GM23338 (cell line): ENCODE measurements around the gene ALCAM. TPM values are rescaled to one million over a fixed set of nuclear protein-coding genes. Genes with fewer than 3 reads are reported as not detected.

Experiments
- ATAC-seq: fragments of 200-7000 bp; cut with Tn5 transposase; 3 replicates; pipeline ENCODE4 v1.9.1; 2020
- DNase-seq: peaks from one replicate; pipeline ENCODE4 v3.0.0-alpha.2; 2015; ENCODE audit warnings: low spot score
- H2AFZ ChIP-seq: fragments of 200-600 bp; sonication (generic); 2 replicates; pipeline ENCODE4 v1.8.0; 2016; ENCODE audit warnings: antibody characterized with exemption, mild to moderate bottlenecking, moderate library complexity
- H3F3A ChIP-seq: fragments of 200-600 bp; sonication (generic); replicated peaks from 2 replicates; pipeline ENCODE4 v1.8.0; 2017; ENCODE audit warnings: antibody characterized with exemption, mixed run types, low read depth
- H3K27ac ChIP-seq: fragments of 200-600 bp; sonication (generic); 2 replicates; pipeline ENCODE4 v1.6.1; 2016; ENCODE audit warnings: low read depth
- H3K27me3 ChIP-seq: fragments of 200-600 bp; sonication (generic); 2 replicates; pipeline ENCODE4 v1.8.0; 2016; ENCODE audit warnings: mild to moderate bottlenecking, mixed run types, moderate library complexity; ENCODE audit not compliant: insufficient read depth
- H3K36me3 ChIP-seq: fragments of 200-600 bp; sonication (generic); 2 replicates; pipeline ENCODE4 v1.8.0; 2016; ENCODE audit warnings: mild to moderate bottlenecking; ENCODE audit not compliant: insufficient read depth
- H3K4me1 ChIP-seq: fragments of 200-600 bp; sonication (generic); 2 replicates; pipeline ENCODE4 v1.8.0; 2016; ENCODE audit warnings: mild to moderate bottlenecking, moderate library complexity; ENCODE audit not compliant: insufficient read depth
- H3K4me2 ChIP-seq: fragments of 200-600 bp; sonication (generic); 2 replicates; pipeline ENCODE4 v1.7.1; 2017; ENCODE audit warnings: mixed run types
- H3K4me3 ChIP-seq: fragments of 200-600 bp; sonication (generic); 2 replicates; pipeline ENCODE4 v1.6.1; 2016; ENCODE audit warnings: mixed run types
- H3K79me2 ChIP-seq: fragments of 200-600 bp; sonication (generic); replicated peaks from 2 replicates; pipeline ENCODE4 v1.8.0; 2017; ENCODE audit warnings: mild to moderate bottlenecking; ENCODE audit not compliant: insufficient read depth
- H3K9me2 ChIP-seq: fragments of 200-600 bp; sonication (generic); 2 replicates; pipeline ENCODE4 v1.8.0; 2017; ENCODE audit not compliant: insufficient read depth
- H4K20me1 ChIP-seq: fragments of 200-600 bp; sonication (generic); replicated peaks from 2 replicates; pipeline ENCODE4 v1.8.0; 2017; ENCODE audit warnings: mild to moderate bottlenecking; ENCODE audit not compliant: insufficient read depth
- H3K27ac Mint-ChIP-seq: 2 replicates; pipeline ENCODE4 v1.8.0; 2020; ENCODE audit warnings: inconsistent platforms, mild to moderate bottlenecking, moderate library complexity, mixed read lengths
- H3K27me3 Mint-ChIP-seq: 3 replicates; pipeline ENCODE4 v1.8.0; 2022; ENCODE audit warnings: low read depth, mild to moderate bottlenecking, moderate library complexity, mixed read lengths, inconsistent platforms; ENCODE audit not compliant: insufficient read depth, poor library complexity
- H3K36me3 Mint-ChIP-seq: 3 replicates; pipeline ENCODE4 v1.8.0; 2021; ENCODE audit warnings: low read depth, mild to moderate bottlenecking, inconsistent platforms, moderate library complexity, mixed read lengths
- H3K4me1 Mint-ChIP-seq: 3 replicates; pipeline ENCODE4 v1.8.0; 2020; ENCODE audit warnings: mild to moderate bottlenecking, inconsistent platforms, mixed read lengths
- H3K4me3 Mint-ChIP-seq: 3 replicates; pipeline ENCODE4 v1.8.0; 2021; ENCODE audit warnings: moderate library complexity, mild to moderate bottlenecking, inconsistent platforms, mixed read lengths
- H3K9me3 Mint-ChIP-seq: 3 replicates; pipeline ENCODE4 v1.8.0; 2020; ENCODE audit warnings: moderate library complexity, mild to moderate bottlenecking, inconsistent platforms, mixed read lengths
- CREB1 ChIP-seq: fragments of 250-450 bp; sonication (Bioruptor Pico); IDR thresholded peaks from 2 replicates; pipeline ENCODE4 v1.5.0; 2020; ENCODE audit warnings: low read depth, mild to moderate bottlenecking, moderate library complexity
- CTCF ChIP-seq, 2 experiments: fragments of 200-600 bp in 1 of 2; sonication (generic) in 1 of 2; conservative IDR thresholded peaks; 2 replicates each; pipeline versions ENCODE4 v1.5.1 to v1.6.1; 2016 to 2017; ENCODE audit warnings: antibody characterized with exemption in 2 of 2, low read depth in 2 of 2, mild to moderate bottlenecking in 2 of 2, moderate library complexity in 1 of 2
- ETS1 ChIP-seq: IDR thresholded peaks from 2 replicates; pipeline ENCODE4 v1.6.1; 2016; ENCODE audit warnings: antibody characterized with exemption
- EZH2 ChIP-seq: fragments of 200-600 bp; sonication (generic); IDR thresholded peaks from one replicate; pipeline ENCODE4 v1.8.0; 2017; ENCODE audit warnings: antibody characterized with exemption, mild to moderate bottlenecking, low read depth; ENCODE audit not compliant: unreplicated experiment
- EZH2phosphoT487 ChIP-seq: fragments of 200-600 bp; sonication (generic); IDR thresholded peaks from one replicate; pipeline ENCODE4 v1.8.1; 2018; ENCODE audit warnings: antibody characterized with exemption; ENCODE audit not compliant: unreplicated experiment
- JUNB ChIP-seq: IDR thresholded peaks from one replicate; pipeline ENCODE4 v1.6.1; 2016; ENCODE audit warnings: antibody characterized with exemption; ENCODE audit not compliant: unreplicated experiment
- NANOG ChIP-seq: IDR thresholded peaks from 2 replicates; pipeline ENCODE4 v1.6.1; 2016; ENCODE audit warnings: antibody characterized with exemption, borderline replicate concordance
- POLR2AphosphoS5 ChIP-seq: IDR thresholded peaks from 2 replicates; pipeline ENCODE4 v1.6.1; 2016; ENCODE audit warnings: antibody characterized with exemption, low read depth
- REST ChIP-seq: IDR thresholded peaks from one replicate; pipeline ENCODE4 v1.6.1; 2018; ENCODE audit warnings: antibody characterized with exemption; ENCODE audit not compliant: unreplicated experiment
- STAT1 ChIP-seq: IDR thresholded peaks from one replicate; pipeline ENCODE4 v1.6.1; 2016; ENCODE audit warnings: antibody characterized with exemption; ENCODE audit not compliant: unreplicated experiment
- ZNF114 ChIP-seq: fragments of 250-450 bp; sonication (Bioruptor Pico); IDR thresholded peaks from 2 replicates; pipeline ENCODE4 v1.5.0; 2020; ENCODE audit warnings: mild to moderate bottlenecking, moderate library complexity
- ZNF331 ChIP-seq: fragments of 250-450 bp; sonication (Bioruptor Pico); IDR thresholded peaks from 2 replicates; pipeline ENCODE4 v1.5.0; 2020; ENCODE audit warnings: low read depth, mild to moderate bottlenecking, moderate library complexity
- ZNF462 ChIP-seq: fragments of 250-450 bp; sonication (Bioruptor Pico); IDR thresholded peaks from 2 replicates; pipeline ENCODE4 v1.5.0; 2020; ENCODE audit warnings: mild to moderate bottlenecking, moderate library complexity
- polyA plus RNA-seq: library from polyadenylated mRNA; unstranded; fragments of >200 nt; fragmentation: Nextera tagmentation; extraction: Ambion mirVana; gene quantifications from 2 replicates; pipeline ENCODE4 v1.2.1, GENCODE V29; 2016
- total RNA-seq: library from RNA; depleted of rRNA; stranded (reverse); fragments of >200 nt; shearing (Covaris generic); gene quantifications from 2 replicates; pipeline ENCODE4 v1.2.3, GENCODE V29; 2014

ALCAM gene
- total and polyA plus RNA-seq, 2 experiments from 2014 or later, result 11.3 to 36.0 TPM

- no peak overlapping the region for H3K27ac ChIP-seq
These were observed 136.5 kb downstream of the ALCAM start for GRCh38 chr3:105503191-105503593.

More at GRCh38 chr3:105503191-105503593, 136.5 kb downstream of the ALCAM start:
- Histone ChIP-seq H2AFZ (no peak overlapping the region), H4K20me1 (no peaks in the 10 kb centered on the region), H3F3A (no peaks in the 10 kb centered on the region), H3K36me3 (no peaks in the 10 kb centered on the region), H3K4me2 (no peak overlapping the region), H3K79me2 (no peaks in the 10 kb centered on the region), H3K4me3 (no peak overlapping the region), H3K27me3 (no peaks in the 10 kb centered on the region), H3K9me2 (no peaks in the 10 kb centered on the region), H3K4me1 (peaks cover 8% of the 10 kb centered on the region)
- Mint-ChIP-seq H3K4me1 (peaks cover 18% of the 10 kb centered on the region), H3K9me3 (no peaks in the 10 kb centered on the region), H3K27ac (no peak overlapping the region; the same call in 1 of the 2 replicates), H3K36me3 (no peaks in the 10 kb centered on the region), H3K27me3 (no peaks in the 10 kb centered on the region), H3K4me3 (no peak overlapping the region)
- no peak for ATAC-seq
- DNase-seq, result no peak
- TF ChIP-seq EZH2 (no peak), EZH2phosphoT487 (no peak), NANOG (no peak), ETS1 (no peak), CTCF (conservative IDR thresholded peaks at IDR 0.05; ENCODE audit: low read depth in 2 of 2) (no peak), POLR2AphosphoS5 (no peak), REST (no peak), ZNF114 (CRISPR knock-in tag) (no peak), ZNF462 (CRISPR knock-in tag) (no peak), CREB1 (no peak), JUNB (no peak), STAT1 (no peak), ZNF331 (CRISPR knock-in tag) (no peak)
